Esophagus squamous epithelium (tissue), 4 donors: Measurements from ENCODE around the gene PTH2.

ENCODE experiments used
- POLR2A ChIP-seq, 4 donors: fragments of 450-650 bp; IDR thresholded peaks; one replicate each; pipeline ENCODE4 v1.6.1; 2017; ENCODE audit warnings: antibody characterized with exemption in 4 of 4, mild to moderate bottlenecking in 4 of 4, moderate library complexity in 3 of 4
- TF ChIP-seq, protein P1 (sequence below), 6 experiments: fragments of 450-650 bp in 4 of 6; fragments of 200-600 bp in 2 of 6; sonication (generic) in 2 of 6; IDR thresholded peaks; one replicate each; pipeline ENCODE4 v1.5.1; 2016 to 2019; ENCODE audit warnings: antibody characterized with exemption in 6 of 6, mild to moderate bottlenecking in 4 of 6, moderate library complexity in 4 of 6

- TF ChIP-seq, protein P1, sequence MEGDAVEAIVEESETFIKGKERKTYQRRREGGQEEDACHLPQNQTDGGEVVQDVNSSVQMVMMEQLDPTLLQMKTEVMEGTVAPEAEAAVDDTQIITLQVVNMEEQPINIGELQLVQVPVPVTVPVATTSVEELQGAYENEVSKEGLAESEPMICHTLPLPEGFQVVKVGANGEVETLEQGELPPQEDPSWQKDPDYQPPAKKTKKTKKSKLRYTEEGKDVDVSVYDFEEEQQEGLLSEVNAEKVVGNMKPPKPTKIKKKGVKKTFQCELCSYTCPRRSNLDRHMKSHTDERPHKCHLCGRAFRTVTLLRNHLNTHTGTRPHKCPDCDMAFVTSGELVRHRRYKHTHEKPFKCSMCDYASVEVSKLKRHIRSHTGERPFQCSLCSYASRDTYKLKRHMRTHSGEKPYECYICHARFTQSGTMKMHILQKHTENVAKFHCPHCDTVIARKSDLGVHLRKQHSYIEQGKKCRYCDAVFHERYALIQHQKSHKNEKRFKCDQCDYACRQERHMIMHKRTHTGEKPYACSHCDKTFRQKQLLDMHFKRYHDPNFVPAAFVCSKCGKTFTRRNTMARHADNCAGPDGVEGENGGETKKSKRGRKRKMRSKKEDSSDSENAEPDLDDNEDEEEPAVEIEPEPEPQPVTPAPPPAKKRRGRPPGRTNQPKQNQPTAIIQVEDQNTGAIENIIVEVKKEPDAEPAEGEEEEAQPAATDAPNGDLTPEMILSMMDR (IDR thresholded peaks at IDR 0.05): peak in 3 of 6 experiments; percentile 25 to 41 (median 30)
- TF ChIP-seq POLR2A (IDR thresholded peaks at IDR 0.05): peak in 3 of 4 donors; percentile 17 to 61 (median 38)
These were observed 28.4 kb upstream of the PTH2 start, which contains the start of gene PIH1D1 for GRCh38 chr19:49451430-49452181.
